ENCODE measurements around the gene HOXC5.

Gene HOXC5

DNA sequence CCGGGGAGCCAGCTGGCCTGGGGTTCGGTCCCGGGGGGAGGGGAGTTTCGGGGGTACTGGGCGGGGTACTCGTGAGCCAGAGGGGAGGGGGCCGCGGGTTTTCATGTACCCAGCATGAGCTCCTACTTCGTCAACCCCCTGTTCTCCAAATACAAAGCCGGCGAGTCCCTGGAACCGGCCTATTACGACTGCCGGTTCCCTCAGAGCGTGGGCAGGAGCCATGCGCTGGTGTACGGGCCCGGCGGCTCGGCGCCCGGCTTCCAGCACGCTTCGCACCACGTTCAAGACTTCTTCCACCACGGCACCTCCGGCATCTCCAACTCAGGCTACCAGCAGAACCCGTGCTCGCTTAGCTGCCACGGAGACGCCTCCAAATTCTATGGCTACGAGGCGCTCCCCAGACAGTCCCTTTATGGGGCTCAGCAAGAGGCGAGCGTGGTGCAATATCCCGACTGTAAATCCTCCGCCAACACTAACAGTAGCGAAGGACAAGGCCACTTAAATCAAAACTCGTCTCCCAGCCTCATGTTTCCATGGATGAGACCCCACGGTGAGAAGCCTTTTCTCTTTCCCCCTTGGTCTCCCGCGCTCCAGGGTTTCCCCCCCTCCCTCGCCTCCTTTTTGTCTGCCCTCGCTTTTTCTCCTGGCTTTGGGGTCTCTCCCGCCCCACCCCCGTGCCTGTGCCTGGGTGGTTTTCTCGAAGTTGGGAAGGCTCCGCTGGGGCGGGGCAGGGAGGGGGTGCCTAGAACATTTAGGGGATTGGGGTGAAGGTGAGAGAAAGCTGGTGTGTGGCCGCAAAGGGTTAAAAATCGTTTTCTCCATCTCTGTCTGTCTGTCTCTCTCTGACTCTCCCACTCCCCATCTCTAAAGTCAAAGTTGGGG lies 23.4 kb upstream of the HOXC5 start:
- Histone ChIP-seq H3K9ac (ENCODE audit: insufficient read length, low read depth) (peak overlapping the region; percentile 38), H3K36me3 (ENCODE audit: insufficient read depth, insufficient read length, low read length) (no peaks in the 10 kb centered on the region), H3K27me3 (ENCODE audit: insufficient read depth, insufficient read length) (peaks cover 97% of the 10 kb centered on the region), H3K4me1 (ENCODE audit: insufficient read depth, insufficient read length) (peaks cover 5% of the 10 kb centered on the region), H3K9me3 (ENCODE audit: insufficient read depth, low read length) (no peaks in the 10 kb centered on the region), H3K4me3 (ENCODE audit: insufficient read length, low read depth) (peak overlapping the region; percentile 15)
- no peak for DNase-seq (ENCODE audit: low read depth, low spot score)
- TF ChIP-seq SUZ12 (IDR thresholded peaks at IDR 0.05; ENCODE audit: extremely low read depth, insufficient read depth, insufficient read length) (peak; percentile 99), YY1 (IDR thresholded peaks at IDR 0.05; ENCODE audit: insufficient read depth, insufficient read length) (no peak)

DNA sequence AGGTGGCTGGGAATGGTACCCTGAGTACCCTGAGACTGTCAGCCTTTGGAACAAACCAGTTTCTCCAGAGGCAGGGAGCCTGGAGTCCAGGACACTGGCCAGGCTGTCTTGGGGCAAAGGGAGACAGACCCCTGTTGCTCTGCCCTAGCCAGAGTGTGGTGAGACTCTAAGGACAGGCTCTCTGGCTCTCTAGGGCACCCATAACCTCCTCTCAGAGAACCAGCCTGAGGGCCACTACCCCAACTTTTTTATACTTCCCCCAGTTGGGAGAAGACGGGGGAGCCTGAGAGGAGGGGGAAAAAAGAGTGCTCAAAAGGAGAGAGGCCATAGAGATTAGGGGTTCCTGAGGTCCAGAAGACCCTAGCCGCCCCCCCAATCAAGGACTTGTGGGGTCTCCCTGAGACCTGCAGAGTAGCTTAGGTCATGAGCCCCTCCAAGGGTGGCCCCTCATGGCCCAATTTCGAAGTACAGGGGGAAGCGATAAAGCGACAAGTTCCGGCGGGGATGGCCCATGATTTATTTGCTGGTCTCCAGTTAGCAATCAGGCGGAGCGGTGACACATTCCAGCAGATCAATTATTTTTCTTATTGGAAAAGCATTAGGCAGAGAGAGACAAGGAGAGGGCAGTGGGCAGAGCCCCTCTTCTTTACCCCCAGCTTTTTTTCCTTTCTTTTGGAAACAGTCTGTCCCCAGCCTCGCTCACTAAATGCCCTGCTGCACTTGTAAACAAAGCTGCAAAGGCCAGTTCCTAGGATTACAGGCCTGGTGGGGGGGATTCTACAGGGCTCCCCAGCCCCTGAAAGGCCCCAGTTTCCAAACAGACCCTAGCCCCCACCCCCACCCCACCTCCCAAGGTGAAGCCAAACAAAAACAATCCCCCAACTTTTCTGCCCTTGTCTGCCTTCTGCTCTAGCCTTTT lies 22.5 kb upstream of the HOXC5 start:
- H3K9me3 ChIP-seq (ENCODE audit: insufficient read depth, low read length): no peaks in the 10 kb centered on the region
- H3K36me3 ChIP-seq (ENCODE audit: insufficient read depth, insufficient read length, low read length): no peaks in the 10 kb centered on the region
- no peak for DNase-seq (ENCODE audit: low read depth, low spot score)
- H3K4me1 ChIP-seq (ENCODE audit: insufficient read depth, insufficient read length): peaks cover 3% of the 10 kb centered on the region
- TF ChIP-seq ZNF274 (IDR thresholded peaks at IDR 0.05; ENCODE audit: low read depth, low read length) (no peak), YY1 (IDR thresholded peaks at IDR 0.05; ENCODE audit: insufficient read depth, insufficient read length) (no peak), SUZ12 (IDR thresholded peaks at IDR 0.05; ENCODE audit: extremely low read depth, insufficient read depth, insufficient read length) (no peak)
- no peak overlapping the region for H3K9ac ChIP-seq (ENCODE audit: insufficient read length, low read depth)
- no peak overlapping the region for H3K4me3 ChIP-seq (ENCODE audit: insufficient read length, low read depth)
- peaks cover 97% of the 10 kb centered on the region for H3K27me3 ChIP-seq (ENCODE audit: insufficient read depth, insufficient read length)

DNA sequence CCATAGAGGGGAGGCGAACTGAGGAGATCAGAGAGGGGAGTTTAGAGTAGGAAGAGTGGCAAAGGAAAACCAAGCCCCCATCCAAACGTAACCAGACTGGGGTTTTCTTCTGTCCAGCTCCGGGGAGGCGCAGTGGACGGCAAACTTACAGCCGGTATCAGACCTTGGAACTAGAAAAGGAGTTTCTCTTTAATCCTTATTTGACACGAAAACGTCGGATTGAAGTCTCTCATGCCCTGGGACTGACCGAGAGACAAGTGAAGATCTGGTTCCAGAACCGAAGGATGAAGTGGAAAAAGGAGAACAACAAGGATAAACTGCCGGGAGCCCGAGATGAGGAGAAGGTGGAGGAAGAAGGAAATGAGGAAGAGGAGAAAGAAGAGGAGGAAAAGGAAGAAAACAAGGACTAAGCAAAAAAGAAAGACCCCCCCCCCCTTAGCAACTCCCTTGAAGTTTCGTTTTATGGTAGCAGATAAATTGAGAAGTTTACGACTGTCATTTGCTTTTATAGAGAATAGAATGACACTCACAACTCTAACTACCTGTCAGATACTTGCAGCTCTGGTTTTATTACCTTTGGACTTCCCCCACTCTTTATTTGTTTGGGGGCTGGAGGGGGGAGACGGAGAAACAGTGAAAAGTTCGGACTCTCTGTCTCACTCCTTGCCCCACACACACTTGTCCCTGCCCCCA lies 21.7 kb upstream of the HOXC5 start:
- no peak overlapping the region for H3K4me3 ChIP-seq (ENCODE audit: insufficient read length, low read depth)
- no peaks in the 10 kb centered on the region for H3K36me3 ChIP-seq (ENCODE audit: insufficient read depth, insufficient read length, low read length)
- no peak for DNase-seq (ENCODE audit: low read depth, low spot score)
- peaks cover 97% of the 10 kb centered on the region for H3K27me3 ChIP-seq (ENCODE audit: insufficient read depth, insufficient read length)
- TF ChIP-seq SUZ12 (IDR thresholded peaks at IDR 0.05; ENCODE audit: extremely low read depth, insufficient read depth, insufficient read length) (no peak), YY1 (IDR thresholded peaks at IDR 0.05; ENCODE audit: insufficient read depth, insufficient read length) (no peak), ZNF274 (IDR thresholded peaks at IDR 0.05; ENCODE audit: low read depth, low read length) (no peak)
- no peak overlapping the region for H3K9ac ChIP-seq (ENCODE audit: insufficient read length, low read depth)
- H3K4me1 ChIP-seq (ENCODE audit: insufficient read depth, insufficient read length): peaks cover 3% of the 10 kb centered on the region
- no peaks in the 10 kb centered on the region for H3K9me3 ChIP-seq (ENCODE audit: insufficient read depth, low read length)

GRCh38 chr12:54011665-54012532 lies 21.0 kb upstream of the HOXC5 start:
- TF ChIP-seq ZNF274 (IDR thresholded peaks at IDR 0.05; ENCODE audit: low read depth, low read length) (no peak), SUZ12 (IDR thresholded peaks at IDR 0.05; ENCODE audit: extremely low read depth, insufficient read depth, insufficient read length) (no peak), YY1 (IDR thresholded peaks at IDR 0.05; ENCODE audit: insufficient read depth, insufficient read length) (no peak)
- no peak overlapping the region for H3K9ac ChIP-seq (ENCODE audit: insufficient read length, low read depth)
- H3K9me3 ChIP-seq (ENCODE audit: insufficient read depth, low read length): no peaks in the 10 kb centered on the region
- DNase-seq (ENCODE audit: low read depth, low spot score): no peak
- peaks cover 3% of the 10 kb centered on the region for H3K4me1 ChIP-seq (ENCODE audit: insufficient read depth, insufficient read length)
- H3K27me3 ChIP-seq (ENCODE audit: insufficient read depth, insufficient read length): peaks cover 96% of the 10 kb centered on the region
- H3K36me3 ChIP-seq (ENCODE audit: insufficient read depth, insufficient read length, low read length): no peaks in the 10 kb centered on the region
- H3K4me3 ChIP-seq (ENCODE audit: insufficient read length, low read depth): no peak overlapping the region

DNA sequence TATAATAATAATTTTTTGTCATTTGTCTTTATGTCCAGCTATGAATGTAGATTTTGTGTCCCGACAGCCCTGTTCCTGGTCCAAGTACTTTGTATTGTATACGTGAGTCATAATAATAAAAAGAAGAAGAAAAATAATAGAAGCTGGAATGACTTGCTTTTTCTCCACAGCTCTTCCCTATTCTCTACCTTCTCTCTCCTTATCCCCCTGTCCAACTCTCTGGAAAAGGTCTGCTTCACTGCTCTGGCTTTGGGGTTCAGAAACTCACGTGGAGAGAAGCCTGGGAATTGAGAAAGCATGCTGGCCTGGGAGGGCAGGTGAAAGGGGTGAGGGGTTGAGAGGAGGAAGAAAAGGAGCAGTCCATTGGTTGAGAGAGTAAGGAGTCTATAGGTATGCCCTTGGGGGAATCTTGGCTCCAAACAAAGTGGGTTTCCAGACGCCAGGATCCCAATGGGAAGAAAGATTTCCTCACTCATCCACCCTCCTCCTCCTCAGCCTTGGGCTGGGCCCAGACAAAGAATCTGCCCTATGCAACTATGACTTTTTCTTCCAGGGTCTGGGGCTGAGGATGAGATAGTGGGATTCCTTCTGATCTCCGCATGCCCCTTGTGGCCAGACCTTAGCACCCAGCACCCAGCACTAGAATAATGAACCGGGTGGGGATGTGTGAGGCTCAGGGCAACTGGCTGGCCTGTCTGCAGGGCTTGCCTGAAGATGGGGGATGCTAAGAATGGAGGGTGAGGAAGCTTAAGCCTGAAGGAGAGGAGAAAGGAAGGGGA lies 20.0 kb upstream of the HOXC5 start:
- H3K27me3 ChIP-seq (ENCODE audit: insufficient read depth, insufficient read length): peaks cover 96% of the 10 kb centered on the region
- no peak overlapping the region for H3K9ac ChIP-seq (ENCODE audit: insufficient read length, low read depth)
- H3K9me3 ChIP-seq (ENCODE audit: insufficient read depth, low read length): no peaks in the 10 kb centered on the region
- no peak overlapping the region for H3K4me3 ChIP-seq (ENCODE audit: insufficient read length, low read depth)
- H3K4me1 ChIP-seq (ENCODE audit: insufficient read depth, insufficient read length): peaks cover 3% of the 10 kb centered on the region
- DNase-seq (ENCODE audit: low read depth, low spot score): no peak
- TF ChIP-seq SUZ12 (IDR thresholded peaks at IDR 0.05; ENCODE audit: extremely low read depth, insufficient read depth, insufficient read length): peak; percentile 58
- TF ChIP-seq YY1 (IDR thresholded peaks at IDR 0.05; ENCODE audit: insufficient read depth, insufficient read length): no peak
- no peaks in the 10 kb centered on the region for H3K36me3 ChIP-seq (ENCODE audit: insufficient read depth, insufficient read length, low read length)
